Body of pancreas (tissue), 4 donors: ENCODE measurements around the gene UBAP2. TPM values are rescaled to one million over a fixed set of nuclear protein-coding genes. Genes with fewer than 3 reads are reported as not detected.

Source experiments
- ATAC-seq: fragments of 150-250 bp; one replicate; pipeline ENCODE4 v1.9.1; 2016
- DNase-seq, 4 donors: peaks; one replicate each; pipeline ENCODE4 v3.0.0-alpha.2; 2019
- H3K27ac ChIP-seq, 4 donors: fragments of 200-600 bp; sonication (generic); 1 replicate in 3 of 4; 2 replicates in 1 of 4; pipeline versions ENCODE4 v1.5.1 to v1.6.1; 2016 to 2019; ENCODE audit warnings: mild to moderate bottlenecking in 1 of 4, mixed read lengths in 1 of 4, moderate library complexity in 1 of 4
- H3K27me3 ChIP-seq, 2 donors: fragments of 200-600 bp; sonication (generic); one replicate each; pipeline ENCODE4 v1.6.0; 2016; ENCODE audit warnings: mild to moderate bottlenecking in 1 of 2
- H3K36me3 ChIP-seq, 2 donors: fragments of 200-600 bp; sonication (generic); replicated peaks in 1 of 2; 2 replicates each; pipeline ENCODE4 v1.5.1; 2016; ENCODE audit warnings: low read depth in 2 of 2; ENCODE audit not compliant: insufficient read depth in 1 of 2
- H3K4me1 ChIP-seq: fragments of 200-600 bp; sonication (generic); one replicate; pipeline ENCODE4 v1.6.0; 2016
- H3K4me3 ChIP-seq, 2 donors: fragments of 200-600 bp; sonication (generic); 1 replicate in 1 of 2; 2 replicates in 1 of 2; pipeline ENCODE4 v1.5.1; 2016 to 2019
- H3K9me3 ChIP-seq, 3 donors: fragments of 200-600 bp; sonication (generic); 1 replicate in 2 of 3; 2 replicates in 1 of 3; pipeline ENCODE4 v1.5.1; 2016
- CTCF ChIP-seq, 7 experiments: fragments of 450-650 bp in 4 of 7; fragments of 200-600 bp in 3 of 7; sonication (generic) in 3 of 7; IDR thresholded peaks; one replicate each; pipeline ENCODE4 v1.5.1; 2016 to 2019; ENCODE audit warnings: antibody characterized with exemption in 7 of 7
- POLR2A ChIP-seq, 3 donors: fragments of 450-650 bp; IDR thresholded peaks; one replicate each; pipeline ENCODE4 v1.6.1; 2016; ENCODE audit warnings: antibody characterized with exemption in 3 of 3, mild to moderate bottlenecking in 2 of 3
- WGBS, 2 donors: methylation state at CpG; one replicate each; pipeline ENCODE4 v1.1.5; 2017; 5-methylcytosine and 5-hydroxymethylcytosine counted together
- intact Hi-C: fragments of 100-400 bp; cut with DNase I; formaldehyde crosslinking; loops from one replicate; pipeline ENCODE4 v1.15.1; 2023
- total RNA-seq, 2 donors: library from RNA; depleted of rRNA; stranded (reverse); fragments of >200 nt; gene quantifications; one replicate each; pipeline ENCODE4 v1.1.0, GENCODE V29; 2016

Gene UBAP2
- total RNA-seq, 2 donors from 2014 or later = 14.2 to 15.3 TPM

- DNase-seq (no peak), ATAC-seq (no peak)
- WGBS, 2 donors = 85 to 89% methylated on average over 5 to 6 of the region's 6 CpGs
- Histone ChIP-seq H3K4me3 (no peak overlapping the region), H3K9me3 (no peaks in the 10 kb centered on the region), H3K4me1 (peaks cover 7% of the 10 kb centered on the region), H3K27me3 (no peaks in the 10 kb centered on the region), H3K36me3 (peaks cover 0 to 18% of the 10 kb centered on the region in 2 donors), H3K27ac (no peak overlapping the region)
- TF ChIP-seq POLR2A (IDR thresholded peaks at IDR 0.05) (no peak), CTCF (IDR thresholded peaks at IDR 0.05) (no peak)
- intact Hi-C loops = no loop called here
Measured at GRCh38 chr9:34085581-34086500, 37.2 kb upstream of the UBAP2 start.

GRCh38 chr9:34084562-34084961, 35.9 kb upstream of the UBAP2 start:
- no peak for ATAC-seq
- H3K9me3 ChIP-seq = no peaks in the 10 kb centered on the region
- 8 to 24% methylated on average over 1 of the region's 1 CpG for WGBS, 2 donors
- H3K4me1 ChIP-seq = peaks cover 7% of the 10 kb centered on the region
- no peaks in the 10 kb centered on the region for H3K27me3 ChIP-seq
- H3K36me3 ChIP-seq = peaks cover 0 to 16% of the 10 kb centered on the region in 2 donors
- peak overlapping the region in 1 of 4 donors; percentile 10 for H3K27ac ChIP-seq
- no peak overlapping the region for H3K4me3 ChIP-seq
- peak in 3 of 4 donors; percentile 10 to 37 (median 23) for DNase-seq
- no peak for TF ChIP-seq POLR2A (IDR thresholded peaks at IDR 0.05)
- TF ChIP-seq CTCF (IDR thresholded peaks at IDR 0.05) = no peak
- intact Hi-C loops = no loop called here

- intact Hi-C loops = loop anchor here (10.0 kb wide), 1 partner anchor 154 kb away; no protein-coding TSS in a partner anchor
- no peak for ATAC-seq
- peaks cover 3% of the 10 kb centered on the region for H3K4me1 ChIP-seq
- H3K4me3 ChIP-seq = no peak overlapping the region
- WGBS, 2 donors = 62 to 75% methylated on average over 2 of the region's 2 CpGs
- no peak for DNase-seq
- H3K27me3 ChIP-seq = no peaks in the 10 kb centered on the region
- no peaks in the 10 kb centered on the region for H3K36me3 ChIP-seq
- H3K9me3 ChIP-seq = no peaks in the 10 kb centered on the region
- no peak for TF ChIP-seq POLR2A (IDR thresholded peaks at IDR 0.05)
- no peak for TF ChIP-seq CTCF (IDR thresholded peaks at IDR 0.05)
- no peak overlapping the region for H3K27ac ChIP-seq
Measured at GRCh38 chr9:34079181-34079580, 30.5 kb upstream of the UBAP2 start.

- peak overlapping the region; percentile 39 to 80 (median 70) for H3K27ac ChIP-seq
- 16% methylated on average over 5 of the region's 5 CpGs for WGBS, 2 donors
- H3K27me3 ChIP-seq = no peaks in the 10 kb centered on the region
- ATAC-seq = peak; percentile 94
- H3K4me1 ChIP-seq = peaks cover 34% of the 10 kb centered on the region
- intact Hi-C loops = loop anchor here (10.0 kb wide), 1 partner anchor 148 kb away; no protein-coding TSS in a partner anchor
- peak in 1 of 7 experiments; percentile 14 for TF ChIP-seq CTCF (IDR thresholded peaks at IDR 0.05)
- TF ChIP-seq POLR2A (IDR thresholded peaks at IDR 0.05) = no peak
- DNase-seq = peak; percentile 52 to 87 (median 70)
- no peak overlapping the region for H3K4me3 ChIP-seq
- no peaks in the 10 kb centered on the region for H3K36me3 ChIP-seq
- no peaks in the 10 kb centered on the region for H3K9me3 ChIP-seq
Measured at GRCh38 chr9:34072868-34073590, 24.3 kb upstream of the UBAP2 start.
